HepG2 (cell line): ENCODE results near the gene CERS6.

Source experiments
- CBX1 ChIP-seq: IDR thresholded peaks from one replicate; pipeline ENCODE4 v1.6.1; 2016; ENCODE audit warnings: antibody characterized with exemption, low read depth
- CEBPB ChIP-seq: IDR thresholded peaks from 2 replicates; pipeline ENCODE4 v1.6.1; 2011; ENCODE audit warnings: low read depth, low read length, improper control_type of control experiment, borderline replicate concordance
- CTCF ChIP-seq: sonication (generic); formaldehyde crosslinking; IDR thresholded peaks from 2 replicates; pipeline ENCODE4 v1.5.0; 2020; ENCODE audit warnings: mild to moderate bottlenecking, missing genetic modification reagents, moderate library complexity
- HMGXB3 ChIP-seq: sonication (generic); formaldehyde crosslinking; IDR thresholded peaks from 2 replicates; pipeline ENCODE4 v1.4.0; 2020; ENCODE audit warnings: missing genetic modification reagents, borderline replicate concordance
- MAX ChIP-seq: IDR thresholded peaks from 2 replicates; pipeline ENCODE4 v1.6.1; 2012; ENCODE audit warnings: inconsistent platforms
- PRDM10 ChIP-seq: sonication (generic); formaldehyde crosslinking; IDR thresholded peaks from 2 replicates; pipeline ENCODE4 v1.4.0; 2020; ENCODE audit warnings: low read depth, missing genetic modification reagents
- PRDM15 ChIP-seq: sonication (generic); formaldehyde crosslinking; IDR thresholded peaks from 2 replicates; pipeline ENCODE4 v1.4.0; 2020; ENCODE audit warnings: missing genetic modification reagents
- USF2 ChIP-seq, 2 experiments: sonication (generic) in 1 of 2; formaldehyde crosslinking in 1 of 2; IDR thresholded peaks; 2 replicates each; pipeline versions ENCODE4 v1.5.1 to v1.6.1; 2011 to 2020; ENCODE audit warnings: borderline replicate concordance in 1 of 2, low read depth in 1 of 2, low read length in 1 of 2, mild to moderate bottlenecking in 1 of 2, missing genetic modification reagents in 1 of 2, moderate library complexity in 1 of 2
- ZNF275 ChIP-seq: sonication (generic); formaldehyde crosslinking; IDR thresholded peaks from 2 replicates; pipeline ENCODE4 v1.8.0; 2022; ENCODE audit warnings: missing genetic modification reagents, mild to moderate bottlenecking, inconsistent platforms, borderline replicate concordance
- ZNF704 ChIP-seq: sonication (generic); formaldehyde crosslinking; IDR thresholded peaks from 2 replicates; pipeline ENCODE4 v1.8.1; 2023; ENCODE audit warnings: mild to moderate bottlenecking, inconsistent platforms, moderate library complexity, missing genetic modification reagents, borderline replicate concordance

- TF ChIP-seq ZNF704 (CRISPR knock-in tag) (no peak), HMGXB3 (CRISPR knock-in tag) (no peak), ZNF275 (CRISPR knock-in tag) (no peak), CEBPB (no peak), CTCF (no peak), MAX (no peak), PRDM15 (CRISPR knock-in tag) (no peak), USF2 (IDR thresholded peaks at IDR 0.05; ENCODE audit: low read depth, low read length) (no peak), USF2 (CRISPR knock-in tag; IDR thresholded peaks at IDR 0.05; ENCODE audit: borderline replicate concordance) (no peak), PRDM10 (CRISPR knock-in tag) (no peak), CBX1 (no peak)
Measured at GRCh38 chr2:168602846-168603401, 146.9 kb downstream of the CERS6 start.
